NCI-H510A (cell line): ENCODE measurements around the gene DEK.
"Not testable (repeated sequence)": the region's sequence is repeated elsewhere in the genome, so short reads cannot be mapped to it uniquely, and the experiment has no call there.

Experiments
- DNase-seq: peaks from one replicate; lab custom pipeline; 2025; lab: John Stamatoyannopoulos, UW

The DEK gene

GRCh38 chr6:18264219-18264922 lies at the start of gene DEK:
Gene DEK, minus strand, starts transcription at chr6:18264530. Its CDS starts 543 bp downstream, at chr6:18263987.
- peak; percentile 76 for DNase-seq

GRCh38 chr6:18312368-18312767 lies 48.0 kb upstream of the DEK start:
- DNase-seq = no peak

- DNase-seq = not testable (repeated sequence)
These were observed 45.7 kb upstream of the DEK start for GRCh38 chr6:18310010-18310409.

- DNase-seq = no peak
These were observed 44.7 kb upstream of the DEK start for GRCh38 chr6:18309046-18309445.

- no peak for DNase-seq
These were observed 43.9 kb upstream of the DEK start for GRCh38 chr6:18308070-18308735.

GRCh38 chr6:18306977-18307376 lies 42.6 kb upstream of the DEK start:
- DNase-seq = no peak

GRCh38 chr6:18302561-18303439 lies 38.5 kb upstream of the DEK start:
- no peak for DNase-seq

- no peak for DNase-seq
These were observed 29.0 kb upstream of the DEK start for GRCh38 chr6:18293076-18293904.

- no peak for DNase-seq
These were observed 25.0 kb upstream of the DEK start for GRCh38 chr6:18289283-18289682.

- DNase-seq = no peak
These were observed 19.9 kb upstream of the DEK start for GRCh38 chr6:18284261-18284660.

- DNase-seq = no peak
These were observed 17.2 kb upstream of the DEK start for GRCh38 chr6:18281564-18281963.

- no peak for DNase-seq
These were observed 15.8 kb upstream of the DEK start for GRCh38 chr6:18280084-18280483.

- DNase-seq = no peak
These were observed 15.1 kb upstream of the DEK start for GRCh38 chr6:18279422-18279821.

GRCh38 chr6:18277237-18278006 lies 13.1 kb upstream of the DEK start:
- DNase-seq = no peak

- no peak for DNase-seq
These were observed 12.4 kb upstream of the DEK start for GRCh38 chr6:18276610-18277236.

- no peak for DNase-seq
These were observed 5.9 kb upstream of the DEK start for GRCh38 chr6:18270216-18270615.

- DNase-seq = no peak
These were observed 5.4 kb upstream of the DEK start for GRCh38 chr6:18269717-18270116.

- DNase-seq = no peak
These were observed 4.9 kb upstream of the DEK start for GRCh38 chr6:18269253-18269652.

GRCh38 chr6:18268066-18268465 lies 3.7 kb upstream of the DEK start:
- DNase-seq = no peak

- DNase-seq = no peak
These were observed 2.2 kb upstream of the DEK start for GRCh38 chr6:18266523-18266912.
